ENCODE data around the gene SSUH2. TPM values are rescaled to one million over a fixed set of nuclear protein-coding genes. Genes with fewer than 3 reads are reported as not detected.

Gene SSUH2
- total and polyA plus RNA-seq, 2 experiments from 2014 or later: 0.73 to 2.3 TPM

GRCh38 chr3:8629151-8630021 is 15.2 kb downstream of the SSUH2 start (continued):
- TF ChIP-seq ZNF462 (CRISPR knock-in tag; IDR thresholded peaks at IDR 0.05) (no peak), CREB1 (CRISPR knock-in tag; IDR thresholded peaks at IDR 0.05; ENCODE audit: low read depth) (no peak), JUNB (IDR thresholded peaks at IDR 0.05; ENCODE audit: unreplicated experiment) (no peak), REST (IDR thresholded peaks at IDR 0.05; ENCODE audit: unreplicated experiment) (no peak), STAT1 (IDR thresholded peaks at IDR 0.05; ENCODE audit: unreplicated experiment) (no peak)
